DND-41 (cell line): ENCODE results near the gene LTBP3.

Experiments
- ATAC-seq: fragments of 200-7000 bp; cut with Tn5 transposase; 3 replicates; pipeline ENCODE4 v1.9.1; 2021; ENCODE audit warnings: low read depth; ENCODE audit not compliant: insufficient read depth
- DNase-seq: peaks from one replicate; pipeline ENCODE4 v3.0.0-alpha.2; 2020
- H2AFZ ChIP-seq: 2 replicates; pipeline ENCODE4 v1.6.0; 2012; ENCODE audit warnings: low read depth, low read length
- H3K27ac ChIP-seq: 2 replicates; pipeline ENCODE4 v1.5.1; 2012; ENCODE audit warnings: low read length, inconsistent platforms
- H3K27me3 ChIP-seq: fragments of 200-600 bp; sonication (generic); 2 replicates; pipeline ENCODE4 v1.6.0; 2012; ENCODE audit warnings: low read length, mild to moderate bottlenecking, inconsistent platforms; ENCODE audit not compliant: insufficient read depth, poor library complexity
- H3K36me3 ChIP-seq: 2 replicates; pipeline ENCODE4 v1.5.1; 2012; ENCODE audit warnings: low read length, inconsistent platforms; ENCODE audit not compliant: insufficient read depth
- H3K4me1 ChIP-seq: 2 replicates; pipeline ENCODE4 v1.5.1; 2012; ENCODE audit warnings: mild to moderate bottlenecking, low read length; ENCODE audit not compliant: insufficient read depth
- H3K4me2 ChIP-seq: 2 replicates; pipeline ENCODE4 v1.6.0; 2012; ENCODE audit warnings: mild to moderate bottlenecking, moderate library complexity, low read length, inconsistent platforms; ENCODE audit not compliant: insufficient read depth
- H3K4me3 ChIP-seq, 2 experiments: fragments of 200-600 bp in 1 of 2; shearing (Covaris generic) in 1 of 2; 2 replicates each; pipeline ENCODE4 v1.5.1; 2012 to 2016; ENCODE audit warnings: inconsistent platforms in 2 of 2, low read length in 2 of 2, mild to moderate bottlenecking in 2 of 2, low read depth in 1 of 2, moderate library complexity in 1 of 2
- H3K79me2 ChIP-seq: 2 replicates; pipeline ENCODE4 v1.6.0; 2012; ENCODE audit warnings: low read length, inconsistent platforms; ENCODE audit not compliant: insufficient read depth
- H3K9ac ChIP-seq: 2 replicates; pipeline ENCODE4 v1.6.0; 2012; ENCODE audit warnings: low read depth, mild to moderate bottlenecking, inconsistent platforms, low read length, moderate library complexity
- H3K9me3 ChIP-seq: 2 replicates; pipeline ENCODE4 v1.5.1; 2012; ENCODE audit warnings: low read length, moderate library complexity, mild to moderate bottlenecking, inconsistent platforms; ENCODE audit not compliant: insufficient read depth, severe bottlenecking
- H4K20me1 ChIP-seq: 2 replicates; pipeline ENCODE4 v1.6.0; 2012; ENCODE audit warnings: low read length; ENCODE audit not compliant: insufficient read depth
- CTCF ChIP-seq: IDR thresholded peaks from 2 replicates; pipeline ENCODE4 v1.5.1; 2012; ENCODE audit warnings: borderline replicate concordance, low read length, moderate library complexity, mild to moderate bottlenecking; ENCODE audit not compliant: poor library complexity, severe bottlenecking; ENCODE audit errors: extremely low read depth
- EZH2 ChIP-seq: IDR thresholded peaks from 3 replicates; pipeline ENCODE4 v1.6.1; 2012; ENCODE audit warnings: borderline replicate concordance, low read depth, mild to moderate bottlenecking, moderate library complexity, low read length, inconsistent platforms; ENCODE audit not compliant: severe bottlenecking

LTBP3 gene

DNA sequence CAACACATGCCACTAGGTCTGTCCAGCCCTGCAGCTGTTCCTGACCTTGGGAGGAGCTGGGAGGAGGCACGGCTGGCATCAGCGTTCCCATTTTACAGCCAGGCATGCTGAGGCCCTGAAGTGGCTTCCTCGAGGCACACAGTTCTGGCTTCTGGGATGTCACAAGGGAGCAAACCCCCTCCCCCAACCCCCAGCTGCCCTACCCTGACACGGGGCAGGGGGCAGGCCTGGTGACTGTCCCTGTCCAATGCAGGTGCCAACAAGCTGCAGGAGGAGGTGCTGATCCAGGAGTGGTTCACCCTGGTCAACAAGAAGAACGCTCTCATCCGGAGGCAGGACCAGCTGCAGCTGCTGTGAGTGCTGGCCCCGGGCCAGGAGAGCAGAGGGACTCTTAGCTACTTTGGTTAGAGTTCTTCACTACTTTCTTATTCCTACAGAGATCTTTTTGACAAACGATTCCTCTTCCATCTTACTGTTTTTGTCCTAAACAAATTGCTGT is 32.1 kb upstream of the LTBP3 start:
- ATAC-seq (no peak), DNase-seq (no peak)
- H3K4me3 ChIP-seq = no peak overlapping the region
- no peak overlapping the region for H2AFZ ChIP-seq
- H4K20me1 ChIP-seq = peaks cover 4% of the 10 kb centered on the region
- H3K36me3 ChIP-seq = peaks cover 51% of the 10 kb centered on the region
- no peaks in the 10 kb centered on the region for H3K4me1 ChIP-seq
- H3K9ac ChIP-seq = no peak overlapping the region
- no peaks in the 10 kb centered on the region for H3K9me3 ChIP-seq
- H3K27me3 ChIP-seq = no peaks in the 10 kb centered on the region
- no peaks in the 10 kb centered on the region for H3K79me2 ChIP-seq
- TF ChIP-seq CTCF (no peak), EZH2 (no peak)
- no peak overlapping the region for H3K4me2 ChIP-seq
- no peak overlapping the region for H3K27ac ChIP-seq

DNA sequence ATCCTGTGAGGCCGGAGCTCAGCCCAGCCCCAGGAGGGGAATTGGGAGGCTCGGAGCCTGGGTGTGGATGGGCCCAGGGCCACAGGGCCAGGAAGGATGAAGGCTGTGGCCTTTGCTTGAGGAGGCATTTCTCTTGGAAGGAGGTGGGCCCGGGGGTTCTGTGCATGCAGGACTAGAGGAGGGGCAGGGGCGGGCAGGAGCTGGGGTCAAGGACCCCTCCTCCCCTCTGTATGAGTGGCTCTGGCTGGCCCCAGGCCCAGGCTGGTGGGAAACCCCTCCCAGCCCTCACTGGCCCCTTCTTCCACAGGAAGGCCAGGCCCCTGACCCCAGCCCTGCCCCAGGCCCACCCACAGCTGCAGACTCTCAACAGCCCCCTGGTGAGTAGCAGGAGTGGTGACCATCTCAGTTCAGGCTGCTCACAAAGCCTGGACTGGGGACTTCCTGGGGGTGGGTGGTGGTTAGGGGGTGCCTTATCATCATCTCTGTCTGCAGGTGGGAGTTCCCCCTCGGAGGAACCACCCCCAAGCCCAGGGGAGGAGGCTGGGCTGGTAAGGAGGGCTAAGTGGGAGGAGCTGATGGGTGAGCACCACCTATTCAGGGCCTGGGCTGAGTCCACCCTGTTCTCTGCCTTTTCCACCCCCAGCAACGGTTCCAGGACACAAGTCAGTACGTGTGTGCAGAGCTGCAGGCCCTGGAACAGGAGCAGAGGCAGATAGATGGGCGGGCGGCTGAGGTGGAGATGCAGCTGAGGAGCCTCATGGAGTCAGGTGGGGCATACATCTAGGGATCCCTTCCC is 31.5 kb upstream of the LTBP3 start:
- H3K4me3 ChIP-seq = no peak overlapping the region
- no peaks in the 10 kb centered on the region for H3K27me3 ChIP-seq
- H3K79me2 ChIP-seq = no peaks in the 10 kb centered on the region
- no peak for TF ChIP-seq CTCF
- TF ChIP-seq EZH2 = no peak
- peaks cover 4% of the 10 kb centered on the region; the same call in 1 of the 2 replicates for H4K20me1 ChIP-seq
- H2AFZ ChIP-seq = no peak overlapping the region
- ATAC-seq = 0 out of 3 replicates have a peak, but pooled peaks have one; percentile 28
- H3K4me2 ChIP-seq = no peak overlapping the region
- no peak overlapping the region for H3K9ac ChIP-seq
- H3K9me3 ChIP-seq = no peaks in the 10 kb centered on the region
- no peak overlapping the region for H3K27ac ChIP-seq
- peak; percentile 39 for DNase-seq
- no peaks in the 10 kb centered on the region for H3K4me1 ChIP-seq
- H3K36me3 ChIP-seq = peaks cover 52% of the 10 kb centered on the region

GRCh38 chr11:65588199-65589054 is 30.3 kb upstream of the LTBP3 start:
- no peaks in the 10 kb centered on the region for H3K27me3 ChIP-seq
- H2AFZ ChIP-seq = no peak overlapping the region
- H4K20me1 ChIP-seq = peaks cover 4% of the 10 kb centered on the region; the same call in 1 of the 2 replicates
- H3K79me2 ChIP-seq = no peaks in the 10 kb centered on the region
- peak; percentile 82 for ATAC-seq
- peaks cover 55% of the 10 kb centered on the region for H3K36me3 ChIP-seq
- no peaks in the 10 kb centered on the region for H3K9me3 ChIP-seq
- H3K27ac ChIP-seq = no peak overlapping the region
- no peak overlapping the region for H3K4me3 ChIP-seq
- H3K9ac ChIP-seq = no peak overlapping the region
- peak; percentile 62 for DNase-seq
- no peaks in the 10 kb centered on the region for H3K4me1 ChIP-seq
- H3K4me2 ChIP-seq = no peak overlapping the region
- TF ChIP-seq CTCF = peak; percentile 78
- TF ChIP-seq EZH2 = no peak
